Peyer's patch (tissue), 4 donors: ENCODE data around the gene METTL4.

Experiments
- CTCF ChIP-seq, 6 experiments: fragments of 450-650 bp in 4 of 6; fragments of 200-600 bp in 2 of 6; sonication (generic) in 1 of 6; IDR thresholded peaks; one replicate each; pipeline ENCODE4 v1.5.1; 2017 to 2019; ENCODE audit warnings: antibody characterized with exemption in 6 of 6, mild to moderate bottlenecking in 3 of 6, moderate library complexity in 1 of 6
- POLR2A ChIP-seq, 2 donors: fragments of 450-650 bp; IDR thresholded peaks; one replicate each; pipeline ENCODE4 v1.5.1; 2017; ENCODE audit warnings: antibody characterized with exemption in 2 of 2, mild to moderate bottlenecking in 2 of 2, moderate library complexity in 2 of 2

- no peak for TF ChIP-seq CTCF (IDR thresholded peaks at IDR 0.05)
- no peak for TF ChIP-seq POLR2A (IDR thresholded peaks at IDR 0.05)
Observed at GRCh38 chr18:2538236-2538635, 33.1 kb downstream of the METTL4 start.
